Measurements from ENCODE around the gene HSPB6. TPM values are rescaled to one million over a fixed set of nuclear protein-coding genes. Genes with fewer than 3 reads are reported as not detected.

HSPB6 gene
- total RNA-seq, 1 experiment from 2014 or later = 2.7 TPM

GRCh38 chr19:35782589-35782988 lies 25.8 kb upstream of the HSPB6 start:
- Histone ChIP-seq H4K20me1 (ENCODE audit: insufficient read depth) (no peaks in the 10 kb centered on the region), H3K4me3 (no peak overlapping the region), H3K27ac (no peak overlapping the region), H2AFZ (no peak overlapping the region), H3K27me3 (ENCODE audit: insufficient read depth, low read depth) (peaks cover 8% of the 10 kb centered on the region; the same call in 1 of the 2 replicates), H3K4me1 (replicated peaks; ENCODE audit: insufficient read depth) (no peaks in the 10 kb centered on the region), H3K9me2 (ENCODE audit: insufficient read depth) (no peaks in the 10 kb centered on the region), H3K36me3 (ENCODE audit: low read depth) (no peaks in the 10 kb centered on the region), H3F3A (ENCODE audit: insufficient read depth, low read depth) (0 out of 2 replicates have a peak, but pooled peaks cover 4% of the 10 kb centered on the region), H3K9me3 (ENCODE audit: insufficient read depth, low read depth) (no peaks in the 10 kb centered on the region), H3K79me2 (ENCODE audit: low read depth) (no peaks in the 10 kb centered on the region), H3K4me2 (no peak overlapping the region)
- POLR2A ChIA-PET (ENCODE audit: unreplicated experiment) = no interaction called here
- CTCF ChIA-PET = no interaction called here
- intact Hi-C loops (cut with micrococcal nuclease; ENCODE audit: unreplicated experiment) = no loop called here
- no peak for DNase-seq
- no peak for TF ChIP-seq EZH2 (IDR thresholded peaks at IDR 0.05; ENCODE audit: low read depth)
- no peak for TF ChIP-seq CTCF (conservative IDR thresholded peaks at IDR 0.05)
- no TSS peak for BruUV-seq (replicated peaks)

- no peak overlapping the region for H2AFZ ChIP-seq
- no peak for TF ChIP-seq CTCF (conservative IDR thresholded peaks at IDR 0.05)
- TF ChIP-seq EZH2 (IDR thresholded peaks at IDR 0.05; ENCODE audit: low read depth) = no peak
- no peak overlapping the region for H3K27ac ChIP-seq
- H3K4me3 ChIP-seq = no peak overlapping the region
- no peaks in the 10 kb centered on the region for H3K4me1 ChIP-seq (replicated peaks; ENCODE audit: insufficient read depth)
- CTCF ChIA-PET = no interaction called here
- no peak overlapping the region for H3K4me2 ChIP-seq
- POLR2A ChIA-PET (ENCODE audit: unreplicated experiment) = no interaction called here
- intact Hi-C loops (cut with micrococcal nuclease; ENCODE audit: unreplicated experiment) = no loop called here
- no peaks in the 10 kb centered on the region for H3K36me3 ChIP-seq (ENCODE audit: low read depth)
- no peak for DNase-seq
- H3K9me3 ChIP-seq (ENCODE audit: insufficient read depth, low read depth) = no peaks in the 10 kb centered on the region
- no TSS peak for BruUV-seq (replicated peaks)
- H3F3A ChIP-seq (ENCODE audit: insufficient read depth, low read depth) = 0 out of 2 replicates have a peak, but pooled peaks cover 4% of the 10 kb centered on the region
- no peaks in the 10 kb centered on the region for H4K20me1 ChIP-seq (ENCODE audit: insufficient read depth)
- no peaks in the 10 kb centered on the region for H3K9me2 ChIP-seq (ENCODE audit: insufficient read depth)
- H3K79me2 ChIP-seq (ENCODE audit: low read depth) = no peaks in the 10 kb centered on the region
- no peaks in the 10 kb centered on the region; the same call in 1 of the 2 replicates for H3K27me3 ChIP-seq (ENCODE audit: insufficient read depth, low read depth)
These were observed 24.8 kb upstream of the HSPB6 start for GRCh38 chr19:35781650-35782049.

- Histone ChIP-seq H3K36me3 (ENCODE audit: low read depth) (no peaks in the 10 kb centered on the region), H3K9me2 (ENCODE audit: insufficient read depth) (no peaks in the 10 kb centered on the region), H3K4me1 (replicated peaks; ENCODE audit: insufficient read depth) (no peaks in the 10 kb centered on the region), H3F3A (ENCODE audit: insufficient read depth, low read depth) (0 out of 2 replicates have a peak, but pooled peaks cover 9% of the 10 kb centered on the region), H4K20me1 (ENCODE audit: insufficient read depth) (no peaks in the 10 kb centered on the region), H3K27me3 (ENCODE audit: insufficient read depth, low read depth) (no peaks in the 10 kb centered on the region; the same call in 1 of the 2 replicates), H3K4me2 (no peak overlapping the region), H3K79me2 (ENCODE audit: low read depth) (no peaks in the 10 kb centered on the region), H2AFZ (no peak overlapping the region), H3K9me3 (ENCODE audit: insufficient read depth, low read depth) (no peaks in the 10 kb centered on the region), H3K4me3 (no peak overlapping the region), H3K27ac (no peak overlapping the region)
- BruUV-seq (replicated peaks) = no TSS peak
- intact Hi-C loops (cut with micrococcal nuclease; ENCODE audit: unreplicated experiment) = no loop called here
- POLR2A ChIA-PET (ENCODE audit: unreplicated experiment) = no interaction called here
- DNase-seq = no peak
- CTCF ChIA-PET = no interaction called here
- no peak for TF ChIP-seq CTCF (conservative IDR thresholded peaks at IDR 0.05)
- TF ChIP-seq EZH2 (IDR thresholded peaks at IDR 0.05; ENCODE audit: low read depth) = no peak
These were observed 23.9 kb upstream of the HSPB6 start for GRCh38 chr19:35780717-35781116.
